GM19239 (cell line): Measurements from ENCODE around the gene LRIG1.

Experiments
- DNase-seq: peaks from one replicate; pipeline ENCODE4 v3.0.0; 2011; ENCODE audit warnings: low spot score; ENCODE audit not compliant: insufficient read length
- FAIRE-seq: peaks from 2 replicates; lab custom pipeline; 2011; peaks lifted over from hg19 to GRCh38; lab: Jason Lieb, UNC

Gene LRIG1

GRCh38 chr3:66451766-66452165 lies 49.1 kb downstream of the LRIG1 start:
- no peak for DNase-seq
- FAIRE-seq = no peak

- FAIRE-seq (no peak), DNase-seq (no peak)
Measured at GRCh38 chr3:66450390-66451022, 50.3 kb downstream of the LRIG1 start.

GRCh38 chr3:66449411-66449974 lies 51.3 kb downstream of the LRIG1 start:
- DNase-seq (no peak), FAIRE-seq (no peak)

- DNase-seq (no peak), FAIRE-seq (no peak)
Measured at GRCh38 chr3:66444146-66444644, 56.6 kb downstream of the LRIG1 start.

- no peak for FAIRE-seq
- DNase-seq = no peak
Measured at GRCh38 chr3:66443118-66443803, 57.6 kb downstream of the LRIG1 start.

GRCh38 chr3:66442254-66443117 lies 58.3 kb downstream of the LRIG1 start:
- DNase-seq (no peak), FAIRE-seq (no peak)

- no peak for DNase-seq
- FAIRE-seq = no peak
Measured at GRCh38 chr3:66441692-66442091, 59.1 kb downstream of the LRIG1 start.

- no peak for DNase-seq
- FAIRE-seq = no peak
Measured at GRCh38 chr3:66441129-66441528, 59.7 kb downstream of the LRIG1 start.

- FAIRE-seq (no peak), DNase-seq (no peak)
Measured at GRCh38 chr3:66439666-66440344, 61.0 kb downstream of the LRIG1 start.

- FAIRE-seq (no peak), DNase-seq (no peak)
Measured at GRCh38 chr3:66438046-66438445, 62.8 kb downstream of the LRIG1 start.

- no peak for FAIRE-seq
Measured at GRCh38 chr3:66437341-66437929, 63.4 kb downstream of the LRIG1 start.

GRCh38 chr3:66435989-66436388 lies 64.8 kb downstream of the LRIG1 start:
- FAIRE-seq (no peak), DNase-seq (no peak)

More at GRCh38 chr3:66437341-66437929, 63.4 kb downstream of the LRIG1 start:
- DNase-seq = no peak

- no peak for FAIRE-seq
Measured at GRCh38 chr3:66434726-66435125, 66.1 kb downstream of the LRIG1 start.

GRCh38 chr3:66433522-66433782 lies 67.4 kb downstream of the LRIG1 start:
- FAIRE-seq (no peak), DNase-seq (no peak)

More at GRCh38 chr3:66434726-66435125, 66.1 kb downstream of the LRIG1 start:
- DNase-seq = no peak

- no peak for FAIRE-seq
Measured at GRCh38 chr3:66432767-66433521, 67.9 kb downstream of the LRIG1 start.

GRCh38 chr3:66432041-66432766 lies 68.6 kb downstream of the LRIG1 start:
- FAIRE-seq (no peak), DNase-seq (no peak)

More at GRCh38 chr3:66432767-66433521, 67.9 kb downstream of the LRIG1 start:
- DNase-seq = no peak

GRCh38 chr3:66431494-66431893 lies 69.3 kb downstream of the LRIG1 start:
- no peak for FAIRE-seq

GRCh38 chr3:66430876-66431275 lies 69.9 kb downstream of the LRIG1 start:
- DNase-seq (no peak), FAIRE-seq (no peak)

More at GRCh38 chr3:66431494-66431893, 69.3 kb downstream of the LRIG1 start:
- no peak for DNase-seq
